OCI-LY7 (cell line): ENCODE data around the gene NFYC. TPM values are rescaled to one million over a fixed set of nuclear protein-coding genes. Genes with fewer than 3 reads are reported as not detected.

Experiments used
- BruUV-seq: library from RNA; stranded (reverse); fragments of 400-500 nt; replicated peaks from 2 replicates; lab custom pipeline; 2021; lab: Mats Ljungman, UMichigan
- CTCF ChIA-PET: fragments of 300-600 bp; sonication (Branson Sonifier 250); formaldehyde crosslinking; loops from one replicate; lab custom pipeline; 2022; ENCODE audit warnings: antibody characterized with exemption; ENCODE audit not compliant: unreplicated experiment; lab: Charles Lee
- POLR2A ChIA-PET: fragments of 300-600 bp; sonication (Branson Sonifier 250); formaldehyde crosslinking; loops from one replicate; lab custom pipeline; 2022; ENCODE audit warnings: antibody characterized with exemption; lab: Charles Lee
- DNase-seq: peaks from one replicate; pipeline ENCODE4 v3.0.0-alpha.2; 2015; ENCODE audit warnings: low spot score
- H2AFZ ChIP-seq: fragments of 200-600 bp; sonication (generic), shearing (Covaris generic); 2 replicates; pipeline ENCODE4 v1.6.1; 2014; ENCODE audit warnings: mild to moderate bottlenecking, antibody characterized with exemption, low read length, moderate library complexity
- H3K27ac ChIP-seq: fragments of 200-600 bp; sonication (generic); 2 replicates; pipeline ENCODE4 v1.5.1; 2014; ENCODE audit warnings: mixed run types, low read depth, mild to moderate bottlenecking, moderate library complexity, low read length, inconsistent platforms; ENCODE audit not compliant: poor library complexity, severe bottlenecking
- H3K36me3 ChIP-seq: fragments of 200-600 bp; sonication (generic); 2 replicates; pipeline ENCODE4 v1.6.1; 2014; ENCODE audit warnings: mild to moderate bottlenecking, antibody characterized with exemption, low read length, moderate library complexity, mixed read lengths; ENCODE audit not compliant: insufficient read depth
- H3K4me1 ChIP-seq: fragments of 200-600 bp; sonication (generic); 2 replicates; pipeline ENCODE4 v1.5.1; 2014; ENCODE audit warnings: mild to moderate bottlenecking, low read length; ENCODE audit not compliant: insufficient read depth, poor library complexity, severe bottlenecking
- H3K4me2 ChIP-seq: fragments of 200-600 bp; sonication (generic); 2 replicates; pipeline ENCODE4 v1.6.1; 2014; ENCODE audit warnings: mild to moderate bottlenecking, low read length
- H3K4me3 ChIP-seq: fragments of 200-600 bp; sonication (generic); 2 replicates; pipeline ENCODE4 v1.5.1; 2014; ENCODE audit warnings: mild to moderate bottlenecking, low read depth, low read length; ENCODE audit not compliant: poor library complexity, severe bottlenecking
- H3K79me2 ChIP-seq: fragments of 200-600 bp; sonication (generic); 2 replicates; pipeline ENCODE4 v1.6.1; 2016; ENCODE audit warnings: low read depth, mild to moderate bottlenecking, low read length, moderate library complexity, mixed read lengths; ENCODE audit not compliant: insufficient read depth
- H3K9me2 ChIP-seq: fragments of 200-600 bp; sonication (generic); 2 replicates; pipeline ENCODE4 v1.6.1; 2016; ENCODE audit warnings: mild to moderate bottlenecking, low read length, mixed read lengths; ENCODE audit not compliant: insufficient read depth
- H3K9me3 ChIP-seq: fragments of 200-600 bp; sonication (generic); 2 replicates; pipeline ENCODE4 v1.6.1; 2014; ENCODE audit warnings: mild to moderate bottlenecking, mixed run types, low read length, mixed read lengths
- H4K20me1 ChIP-seq: fragments of 200-600 bp; sonication (generic); 2 replicates; pipeline ENCODE4 v1.6.1; 2014; ENCODE audit warnings: mild to moderate bottlenecking, antibody characterized with exemption, low read length, moderate library complexity, mixed read lengths; ENCODE audit not compliant: insufficient read depth
- CTCF ChIP-seq: fragments of 200-600 bp; sonication (generic); conservative IDR thresholded peaks from 2 replicates; pipeline ENCODE4 v1.5.1; 2014; ENCODE audit warnings: mild to moderate bottlenecking, antibody characterized with exemption, low read length, moderate library complexity, mixed read lengths
- EZH2phosphoT487 ChIP-seq: fragments of 200-600 bp; sonication (generic); IDR thresholded peaks from 2 replicates; pipeline ENCODE4 v1.6.1; 2018; ENCODE audit warnings: low read depth, borderline replicate concordance, mild to moderate bottlenecking, mixed run types, antibody characterized with exemption, low read length, moderate library complexity, mixed read lengths
- intact Hi-C: fragments of 100-400 bp; cut with micrococcal nuclease; formaldehyde crosslinking; loops from one replicate; pipeline ENCODE4 v1.10.0; 2022; ENCODE audit not compliant: unreplicated experiment
- total RNA-seq, 2 experiments: library from RNA; depleted of rRNA in 1 of 2; stranded (reverse); fragments of >200 nt in 1 of 2; shearing (Covaris generic) in 1 of 2; gene quantifications; 2 replicates each; pipeline ENCODE4 v1.2.3, GENCODE V29; 2014 to 2022

NFYC gene
- total RNA-seq, 2 experiments from 2014 or later = 39.1 to 71.0 TPM

GRCh38 chr1:40745176-40745575, 53.7 kb downstream of the NFYC start:
- H3K4me1 ChIP-seq = peaks cover 13% of the 10 kb centered on the region
- no peaks in the 10 kb centered on the region; the same call in 1 of the 2 replicates for H3K79me2 ChIP-seq
- ChIA-PET CTCF (no interaction called here), POLR2A (interaction anchor here (0.6 kb wide), 1 partner anchor 26 kb away, joined by 3 read pairs; no protein-coding TSS in a partner anchor)
- DNase-seq = no peak
- H3K27ac ChIP-seq = no peak overlapping the region
- no peak overlapping the region for H3K4me3 ChIP-seq
- no peak for TF ChIP-seq EZH2phosphoT487
- no peak overlapping the region for H2AFZ ChIP-seq
- BruUV-seq = no TSS peak
- no peak overlapping the region for H3K4me2 ChIP-seq
- H4K20me1 ChIP-seq = no peaks in the 10 kb centered on the region
- no peaks in the 10 kb centered on the region for H3K9me2 ChIP-seq
- intact Hi-C loops = no loop called here
- no peaks in the 10 kb centered on the region for H3K9me3 ChIP-seq
- H3K36me3 ChIP-seq = peaks cover 98% of the 10 kb centered on the region

DNA sequence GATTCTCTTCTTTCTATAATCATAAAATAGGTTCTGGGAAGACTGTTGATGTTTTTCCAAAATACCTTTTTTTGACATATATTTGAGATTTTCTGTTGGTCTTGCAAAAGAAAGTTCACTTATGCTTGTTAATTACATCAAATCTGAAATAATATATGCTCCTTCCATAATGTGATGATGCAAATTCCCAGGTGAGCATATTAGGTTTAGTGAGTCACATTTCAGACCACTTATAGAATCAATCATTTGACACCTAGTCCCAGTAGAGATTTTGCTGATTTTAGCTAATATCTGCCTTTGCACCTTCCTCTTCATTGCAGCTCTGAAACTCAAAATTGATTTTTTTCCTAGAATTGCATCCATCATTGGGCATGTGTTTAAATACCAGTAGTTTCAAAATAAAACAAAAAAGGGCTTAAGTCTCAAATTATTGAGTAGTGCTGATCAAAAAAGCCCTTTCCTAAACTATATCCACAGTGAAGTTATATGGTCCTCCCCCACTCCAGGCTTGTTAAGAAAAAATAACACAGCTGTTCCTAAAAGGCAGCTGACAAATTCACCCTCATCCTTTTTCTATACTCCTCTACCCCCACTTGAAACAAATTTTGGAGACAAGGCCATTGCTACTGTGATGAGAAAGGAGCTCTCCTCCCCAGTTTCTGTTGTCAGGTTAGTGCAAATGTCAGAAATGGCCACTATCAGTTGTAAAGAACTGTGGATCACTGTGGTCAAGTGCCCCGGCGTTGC, 55.0 kb downstream of the NFYC start:
- TF ChIP-seq EZH2phosphoT487 = no peak
- TF ChIP-seq CTCF = no peak
- Histone ChIP-seq H3K79me2 (no peaks in the 10 kb centered on the region; the same call in 1 of the 2 replicates), H4K20me1 (no peaks in the 10 kb centered on the region), H2AFZ (no peak overlapping the region), H3K4me2 (no peak overlapping the region), H3K9me2 (no peaks in the 10 kb centered on the region), H3K4me1 (peaks cover 6% of the 10 kb centered on the region), H3K4me3 (no peak overlapping the region), H3K27ac (no peak overlapping the region), H3K36me3 (peaks cover 98% of the 10 kb centered on the region), H3K9me3 (no peaks in the 10 kb centered on the region)
- BruUV-seq = no TSS peak
- POLR2A ChIA-PET = interaction anchor here (0.5 to 1.2 kb wide), 4 partner anchors 8 to 211 kb away, joined by 3 to 4 read pairs (median 4); no protein-coding TSS in a partner anchor
- no peak for DNase-seq
- CTCF ChIA-PET = interaction anchor here (0.8 kb wide), 1 partner anchor 13 kb away, joined by 4 read pairs; no protein-coding TSS in a partner anchor
- intact Hi-C loops = no loop called here

GRCh38 chr1:40748841-40749718, 57.6 kb downstream of the NFYC start:
- Histone ChIP-seq H4K20me1 (no peaks in the 10 kb centered on the region), H3K9me3 (no peaks in the 10 kb centered on the region), H3K4me1 (no peaks in the 10 kb centered on the region), H3K4me3 (no peak overlapping the region), H2AFZ (no peak overlapping the region), H3K27ac (no peak overlapping the region), H3K36me3 (peaks cover 98% of the 10 kb centered on the region), H3K9me2 (no peaks in the 10 kb centered on the region), H3K4me2 (no peak overlapping the region), H3K79me2 (no peaks in the 10 kb centered on the region; the same call in 1 of the 2 replicates)
- no peak for DNase-seq
- no TSS peak for BruUV-seq
- intact Hi-C loops = no loop called here
- ChIA-PET CTCF (interaction anchor here (0.8 kb wide), 1 partner anchor 21 kb away, joined by 5 read pairs; no protein-coding TSS in a partner anchor), POLR2A (interaction anchor here (0.6 to 0.7 kb wide), 2 partner anchors 11 to 24 kb away, joined by 3 read pairs; no protein-coding TSS in a partner anchor)
- no peak for TF ChIP-seq EZH2phosphoT487
- TF ChIP-seq CTCF = no peak
